Ovary (tissue), 3 donors: ENCODE data around the gene C5orf47.

Experiments
- EP300 ChIP-seq: sonication (generic); formaldehyde crosslinking; IDR thresholded peaks from one replicate; pipeline ENCODE4 v1.6.1; 2017; ENCODE audit warnings: antibody characterized with exemption
- TF ChIP-seq, protein P1 (sequence below), 3 donors: fragments of 450-650 bp in 2 of 3; fragments of 200-600 bp in 1 of 3; IDR thresholded peaks; one replicate each; pipeline versions ENCODE4 v1.5.1 to v1.8.0; 2016 to 2022; ENCODE audit warnings: antibody characterized with exemption in 3 of 3, mild to moderate bottlenecking in 1 of 3
- donor health status: DM: no; HTN: no; CAD: no.

DNA sequence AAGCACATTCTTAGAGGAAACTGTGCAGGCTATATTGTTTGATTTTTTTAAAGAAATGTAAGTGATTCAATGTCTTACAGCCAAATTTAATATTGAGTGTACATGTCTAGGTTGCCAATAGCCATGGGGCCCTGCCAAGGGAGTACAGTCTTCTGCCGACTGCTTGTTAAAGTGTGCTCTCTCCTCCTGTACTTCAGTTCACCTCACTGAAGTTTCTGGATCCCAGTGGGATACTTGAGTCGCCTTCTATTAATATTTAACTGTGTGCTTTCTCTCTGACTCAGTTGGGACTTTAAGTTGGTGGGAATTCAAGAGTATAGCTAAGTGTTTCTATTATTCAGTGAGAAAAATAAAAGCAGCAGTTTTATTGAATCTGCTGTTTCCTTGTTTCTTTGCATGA is 44.5 kb upstream of the C5orf47 start:
- no peak for TF ChIP-seq EP300
- TF ChIP-seq, protein P1, sequence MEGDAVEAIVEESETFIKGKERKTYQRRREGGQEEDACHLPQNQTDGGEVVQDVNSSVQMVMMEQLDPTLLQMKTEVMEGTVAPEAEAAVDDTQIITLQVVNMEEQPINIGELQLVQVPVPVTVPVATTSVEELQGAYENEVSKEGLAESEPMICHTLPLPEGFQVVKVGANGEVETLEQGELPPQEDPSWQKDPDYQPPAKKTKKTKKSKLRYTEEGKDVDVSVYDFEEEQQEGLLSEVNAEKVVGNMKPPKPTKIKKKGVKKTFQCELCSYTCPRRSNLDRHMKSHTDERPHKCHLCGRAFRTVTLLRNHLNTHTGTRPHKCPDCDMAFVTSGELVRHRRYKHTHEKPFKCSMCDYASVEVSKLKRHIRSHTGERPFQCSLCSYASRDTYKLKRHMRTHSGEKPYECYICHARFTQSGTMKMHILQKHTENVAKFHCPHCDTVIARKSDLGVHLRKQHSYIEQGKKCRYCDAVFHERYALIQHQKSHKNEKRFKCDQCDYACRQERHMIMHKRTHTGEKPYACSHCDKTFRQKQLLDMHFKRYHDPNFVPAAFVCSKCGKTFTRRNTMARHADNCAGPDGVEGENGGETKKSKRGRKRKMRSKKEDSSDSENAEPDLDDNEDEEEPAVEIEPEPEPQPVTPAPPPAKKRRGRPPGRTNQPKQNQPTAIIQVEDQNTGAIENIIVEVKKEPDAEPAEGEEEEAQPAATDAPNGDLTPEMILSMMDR (IDR thresholded peaks at IDR 0.05), result no peak
